Naive thymus-derived CD4-positive, alpha-beta T cell (primary cell): Measurements from ENCODE around the gene TNNI3. TPM values are rescaled to one million over a fixed set of nuclear protein-coding genes. Genes with fewer than 3 reads are reported as not detected.
A peak's percentile ranks its signal among the peaks of the same experiment; 100 is the strongest.

Experiments
- ATAC-seq: fragments of 150-1000 bp; cut with Tn5 transposase; 2 replicates; pipeline ENCODE4 v1.10.0; 2021; ENCODE audit warnings: mild to moderate bottlenecking, moderate library complexity
- CTCF ChIA-PET: fragments of 350-600 bp; sonication (Branson Sonifier 250); formaldehyde crosslinking; loops from one replicate; lab custom pipeline; 2021; ENCODE audit warnings: antibody characterized with exemption; lab: Charles Lee
- POLR2A ChIA-PET: fragments of 350-600 bp; sonication (Branson Sonifier 250); formaldehyde crosslinking; loops from one replicate; lab custom pipeline; 2021; ENCODE audit warnings: antibody characterized with exemption, inconsistent platforms; lab: Charles Lee
- DNase-seq, 9 donors: peaks; one replicate each; pipeline versions ENCODE4 v3.0.0 to v3.0.0-alpha.2; 2020 to 2022; ENCODE audit warnings: mixed read lengths in 1 of 9
- H3K27ac ChIP-seq: one replicate; pipeline ENCODE4 v1.7.0; 2013; ENCODE audit warnings: mild to moderate bottlenecking, low read depth, low read length, moderate library complexity
- H3K27me3 ChIP-seq, 2 donors: one replicate each; pipeline ENCODE4 v1.7.0; 2013; ENCODE audit warnings: low read length in 2 of 2, mild to moderate bottlenecking in 2 of 2, moderate library complexity in 2 of 2; ENCODE audit not compliant: control insufficient read depth in 2 of 2, insufficient read depth in 2 of 2
- H3K36me3 ChIP-seq, 3 experiments: 1 replicate in 2 of 3; 2 replicates in 1 of 3; pipeline ENCODE4 v1.7.0; 2013; ENCODE audit warnings: low read length in 3 of 3, mild to moderate bottlenecking in 3 of 3, moderate library complexity in 1 of 3; ENCODE audit not compliant: insufficient read depth in 3 of 3, control insufficient read depth in 2 of 3
- H3K4me1 ChIP-seq, 2 donors: one replicate each; pipeline ENCODE4 v1.7.0; 2013; ENCODE audit warnings: low read length in 2 of 2, mild to moderate bottlenecking in 2 of 2, moderate library complexity in 1 of 2; ENCODE audit not compliant: control insufficient read depth in 2 of 2, insufficient read depth in 2 of 2
- H3K4me3 ChIP-seq: 2 replicates; pipeline ENCODE4 v1.7.0; 2013; ENCODE audit warnings: mild to moderate bottlenecking, low read length
- H3K9me3 ChIP-seq, 3 experiments: 1 replicate in 2 of 3; 2 replicates in 1 of 3; pipeline ENCODE4 v1.7.0; 2013; ENCODE audit warnings: low read length in 3 of 3; ENCODE audit not compliant: control insufficient read depth in 2 of 3
- H3K27ac Mint-ChIP-seq, 9 donors: one replicate each; pipeline ENCODE4 v1.8.0; 2020 to 2022; ENCODE audit warnings: mixed read lengths in 9 of 9, mild to moderate bottlenecking in 8 of 9, moderate library complexity in 5 of 9, inconsistent platforms in 2 of 9
- H3K27me3 Mint-ChIP-seq, 5 donors: one replicate each; pipeline ENCODE4 v1.8.0; 2021 to 2022; ENCODE audit warnings: mixed read lengths in 5 of 5, mild to moderate bottlenecking in 1 of 5
- H3K36me3 Mint-ChIP-seq, 5 donors: one replicate each; pipeline ENCODE4 v1.8.0; 2020 to 2022; ENCODE audit warnings: mixed read lengths in 5 of 5, mild to moderate bottlenecking in 3 of 5, inconsistent platforms in 1 of 5
- H3K4me1 Mint-ChIP-seq, 7 donors: one replicate each; pipeline ENCODE4 v1.8.0; 2020 to 2022; ENCODE audit warnings: mixed read lengths in 7 of 7, mild to moderate bottlenecking in 3 of 7, inconsistent platforms in 1 of 7
- H3K4me3 Mint-ChIP-seq, 10 donors: one replicate each; pipeline ENCODE4 v1.8.0; 2020 to 2022; ENCODE audit warnings: mild to moderate bottlenecking in 10 of 10, mixed read lengths in 10 of 10, moderate library complexity in 6 of 10, inconsistent platforms in 2 of 10
- H3K9me3 Mint-ChIP-seq, 11 donors: one replicate each; pipeline ENCODE4 v1.8.0; 2020 to 2022; ENCODE audit warnings: mixed read lengths in 11 of 11, mild to moderate bottlenecking in 4 of 11, inconsistent platforms in 1 of 11, moderate library complexity in 1 of 11
- intact Hi-C, 2 donors: fragments of 100-400 bp; cut with micrococcal nuclease; formaldehyde crosslinking; loops; one replicate each; pipeline ENCODE4 v1.15.1; 2023
- polyA plus RNA-seq, 2 donors: library from polyadenylated mRNA; unstranded; fragments of 300-500 nt; fragmentation: Illumina TruSeq; gene quantifications; one replicate each; pipeline ENCODE4 v1.2.3, GENCODE V29; 2021
- total RNA-seq, 6 experiments: library from RNA in 5 of 6; stranded (reverse) in 5 of 6; gene quantifications; 1 replicate in 5 of 6; 2 replicates in 1 of 6; pipeline ENCODE4 v1.2.3 and lab custom pipeline; 2021 to 2026

Gene TNNI3
- total and polyA plus RNA-seq, 7 experiments from 2014 or later: not detected

DNA sequence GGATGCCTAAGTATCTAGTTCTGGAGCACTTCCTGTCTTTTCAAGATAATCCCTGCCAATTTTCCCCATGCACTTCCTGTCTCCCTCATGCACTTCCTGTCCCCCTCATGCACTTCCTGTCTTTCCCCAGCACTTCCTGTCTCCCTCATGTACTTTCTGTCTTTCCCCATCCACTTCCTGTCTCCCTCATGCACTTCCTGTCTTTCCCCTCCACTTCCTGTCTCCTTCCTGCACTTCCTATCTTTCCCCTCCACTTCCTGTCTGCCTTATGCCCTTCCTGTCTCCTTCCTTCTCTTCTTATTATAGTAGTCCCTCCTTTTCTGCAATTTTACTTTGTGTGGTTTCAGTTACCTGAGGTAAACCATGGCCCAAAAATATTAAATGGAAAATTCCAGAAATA is 5.5 kb downstream of the TNNI3 start:
- Mint-ChIP-seq H3K4me3 (peak overlapping the region in 4 of 10 donors; percentile 7 to 64 (median 48)), H3K27ac (peak overlapping the region; percentile 69 to 90 (median 84)), H3K27me3 (peaks cover 28 to 42% (median 32%) of the 10 kb centered on the region in 5 donors), H3K36me3 (peaks cover 0 to 9% (median 7%) of the 10 kb centered on the region in 5 donors), H3K9me3 (peaks cover 3 to 33% (median 14%) of the 10 kb centered on the region in 11 donors), H3K4me1 (peaks cover 10 to 40% (median 24%) of the 10 kb centered on the region in 7 donors)
- intact Hi-C loops: no loop called here
- ATAC-seq (no peak), DNase-seq (no peak)
- CTCF ChIA-PET: interaction anchor here (0.6 to 1.8 kb wide), 2 partner anchors 12 to 487 kb away, joined by 3 to 7 read pairs; no protein-coding TSS in a partner anchor
- Histone ChIP-seq H3K4me1 (peaks cover 0 to 12% of the 10 kb centered on the region in 2 donors), H3K36me3 (no peaks in the 10 kb centered on the region), H3K9me3 (peaks cover 0 to 17% (median 10%) of the 10 kb centered on the region in 3 experiments), H3K27ac (peak overlapping the region; percentile 38), H3K4me3 (no peak overlapping the region), H3K27me3 (peaks cover 0 to 8% of the 10 kb centered on the region in 2 donors)
- POLR2A ChIA-PET: interaction anchor here (1.0 kb wide), 1 partner anchor 233 kb away, joined by 3 read pairs; no protein-coding TSS in a partner anchor

- Histone ChIP-seq H3K36me3 (no peaks in the 10 kb centered on the region), H3K27ac (no peak within 1 kb of the TSS), H3K9me3 (peaks cover 0 to 12% (median 10%) of the 10 kb centered on the region in 3 experiments), H3K4me1 (peaks cover 0 to 5% of the 10 kb centered on the region in 2 donors), H3K27me3 (peaks cover 5 to 6% of the 10 kb centered on the region in 2 donors), H3K4me3 (no peak within 1 kb of the TSS)
- peaks cover 36 to 47% (median 41%) of the 10 kb centered on the region in 5 donors for H3K27me3 Mint-ChIP-seq
- H3K4me1 Mint-ChIP-seq: peaks cover 15 to 41% (median 27%) of the 10 kb centered on the region in 7 donors
- no peak within 1 kb of the TSS for H3K4me3 Mint-ChIP-seq
- ChIA-PET CTCF (no interaction called here), POLR2A (no interaction called here)
- intact Hi-C loops: loop anchor here in 1 of 2 donors (10.0 kb wide), 1 partner anchor 155 kb away; no protein-coding TSS in a partner anchor
- H3K36me3 Mint-ChIP-seq: peaks cover 0 to 8% (median 5%) of the 10 kb centered on the region in 5 donors
- H3K9me3 Mint-ChIP-seq: peaks cover 3 to 32% (median 14%) of the 10 kb centered on the region in 11 donors
- H3K27ac Mint-ChIP-seq: peak within 1 kb of the TSS in 2 of 9 donors; percentile 41 to 65
- ATAC-seq (no peak), DNase-seq (no peak)
These were observed 8.2 kb downstream of the TNNI3 start, which contains the start of gene TNNT1 for GRCh38 chr19:55149078-55150003. TNNT1 (minus strand) TSS chr19:55149206; CDS start chr19:55147157, 2,049 bp downstream.

GRCh38 chr19:55147545-55148251 is 9.8 kb downstream of the TNNI3 start:
- Histone ChIP-seq H3K27ac (no peak overlapping the region), H3K27me3 (peaks cover 5 to 6% of the 10 kb centered on the region in 2 donors), H3K4me3 (no peak overlapping the region), H3K36me3 (no peaks in the 10 kb centered on the region), H3K9me3 (peaks cover 0 to 12% (median 10%) of the 10 kb centered on the region in 3 experiments), H3K4me1 (no peaks in the 10 kb centered on the region)
- Mint-ChIP-seq H3K27ac (no peak overlapping the region), H3K4me1 (peaks cover 8 to 26% (median 17%) of the 10 kb centered on the region in 7 donors), H3K4me3 (no peak overlapping the region), H3K36me3 (peaks cover 0 to 9% (median 0%) of the 10 kb centered on the region in 5 donors), H3K27me3 (peaks cover 48 to 53% (median 50%) of the 10 kb centered on the region in 5 donors), H3K9me3 (peaks cover 2 to 23% (median 11%) of the 10 kb centered on the region in 11 donors)
- no peak for DNase-seq
- intact Hi-C loops: loop anchor here in 1 of 2 donors (10.0 kb wide), 1 partner anchor 157 kb away; no protein-coding TSS in a partner anchor
- POLR2A ChIA-PET: no interaction called here
- no peak for ATAC-seq
- CTCF ChIA-PET: no interaction called here

GRCh38 chr19:55146705-55147273 is 10.7 kb downstream of the TNNI3 start:
- Mint-ChIP-seq H3K27ac (no peak overlapping the region), H3K4me1 (peaks cover 3 to 17% (median 10%) of the 10 kb centered on the region in 7 donors), H3K27me3 (peaks cover 48 to 59% (median 50%) of the 10 kb centered on the region in 5 donors)

GRCh38 chr19:55146078-55146704 is 11.3 kb downstream of the TNNI3 start:
- ATAC-seq (no peak), DNase-seq (no peak)
- H3K27ac Mint-ChIP-seq: no peak overlapping the region
- H3K36me3 ChIP-seq: no peaks in the 10 kb centered on the region
- H3K9me3 Mint-ChIP-seq: peaks cover 0 to 11% (median 0%) of the 10 kb centered on the region in 11 donors
- ChIA-PET POLR2A (no interaction called here), CTCF (interaction anchor here (0.6 to 1.0 kb wide), 2 partner anchors 57 to 357 kb away, joined by 3 read pairs; no protein-coding TSS in a partner anchor)
- no peak overlapping the region for H3K4me3 ChIP-seq
- H3K27ac ChIP-seq: no peak overlapping the region
- H3K4me1 ChIP-seq: no peaks in the 10 kb centered on the region
- peak overlapping the region in 1 of 10 donors; percentile 28 for H3K4me3 Mint-ChIP-seq
- H3K27me3 Mint-ChIP-seq: peaks cover 49 to 65% (median 52%) of the 10 kb centered on the region in 5 donors
- H3K27me3 ChIP-seq: peaks cover 10 to 11% of the 10 kb centered on the region in 2 donors
- intact Hi-C loops: loop anchor here in 1 of 2 donors (10.0 kb wide), 1 partner anchor 159 kb away; no protein-coding TSS in a partner anchor
- peaks cover 0 to under 1% (median 0%) of the 10 kb centered on the region in 3 experiments for H3K9me3 ChIP-seq
- H3K4me1 Mint-ChIP-seq: peaks cover under 1 to 14% (median 8%) of the 10 kb centered on the region in 7 donors
- peaks cover 0 to 9% (median 0%) of the 10 kb centered on the region in 5 donors for H3K36me3 Mint-ChIP-seq

More at GRCh38 chr19:55146705-55147273, 10.7 kb downstream of the TNNI3 start:
- intact Hi-C loops: loop anchor here in 1 of 2 donors (10.0 kb wide), 1 partner anchor 158 kb away; no protein-coding TSS in a partner anchor
- Histone ChIP-seq H3K4me1 (no peaks in the 10 kb centered on the region), H3K9me3 (peaks cover 0 to 6% (median 5%) of the 10 kb centered on the region in 3 experiments), H3K27me3 (peaks cover 5 to 8% of the 10 kb centered on the region in 2 donors), H3K4me3 (no peak overlapping the region), H3K36me3 (no peaks in the 10 kb centered on the region), H3K27ac (no peak overlapping the region)
- ChIA-PET CTCF (interaction anchor here (0.6 to 1.0 kb wide), 2 partner anchors 57 to 357 kb away, joined by 3 read pairs; no protein-coding TSS in a partner anchor), POLR2A (no interaction called here)
- peaks cover 0 to 17% (median 5%) of the 10 kb centered on the region in 11 donors for H3K9me3 Mint-ChIP-seq
- peak overlapping the region in 1 of 10 donors; percentile 41 for H3K4me3 Mint-ChIP-seq
- no peak for DNase-seq
- peaks cover 0 to 9% (median 0%) of the 10 kb centered on the region in 5 donors for H3K36me3 Mint-ChIP-seq
- ATAC-seq: no peak
